GM21528 (cell line): ENCODE results near the gene EXOC3L1.

ENCODE experiments used
- ATAC-seq: cut with Tn5 transposase; IDR thresholded peaks from one replicate; pipeline ENCODE4 v1.9.1; 2021; ENCODE audit warnings: mild to moderate bottlenecking, moderate library complexity; ENCODE audit not compliant: unreplicated experiment, low FRiP score

EXOC3L1 gene

DNA sequence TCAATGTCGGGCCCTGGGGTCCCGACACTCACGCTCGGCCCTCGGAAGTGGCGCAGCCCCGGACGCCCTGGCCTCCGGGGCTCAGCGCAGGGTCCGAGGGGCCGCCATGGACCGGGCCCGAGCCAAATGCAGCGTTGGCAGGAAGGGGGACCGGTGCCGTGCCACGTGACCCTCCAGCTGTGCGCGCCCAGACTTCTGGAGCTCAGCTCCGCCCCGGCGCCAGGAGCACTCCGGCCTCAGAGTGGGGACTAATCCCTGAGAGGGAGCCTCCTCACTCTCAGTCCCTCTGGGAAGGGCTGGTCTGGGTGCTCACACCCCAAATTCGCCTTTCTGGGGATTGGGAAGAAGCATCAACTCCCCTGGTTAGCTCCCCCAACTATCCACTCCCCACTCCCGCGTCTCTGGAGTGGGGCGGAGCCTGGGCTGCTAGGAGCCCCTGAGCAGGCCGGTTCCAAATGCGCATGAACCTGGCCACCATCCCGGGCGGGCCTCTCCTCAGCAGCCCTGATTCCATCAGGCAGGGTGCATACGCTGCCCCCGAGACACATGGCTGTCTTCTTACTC, 39.0 kb downstream of the EXOC3L1 start, which contains the start of gene B3GNT9:
TSS of gene B3GNT9 (minus strand) at position 166 of the 564 bp plus-strand sequence. CDS start 513 bp downstream, outside the sequence.
- no peak for ATAC-seq

- ATAC-seq: no peak
Measured at GRCh38 chr16:67150047-67150832, 39.7 kb downstream of the EXOC3L1 start.

- ATAC-seq: no peak
Measured at GRCh38 chr16:67149276-67150046, 40.5 kb downstream of the EXOC3L1 start.

- ATAC-seq: no peak
Measured at GRCh38 chr16:67148656-67149275, 41.2 kb downstream of the EXOC3L1 start.

DNA sequence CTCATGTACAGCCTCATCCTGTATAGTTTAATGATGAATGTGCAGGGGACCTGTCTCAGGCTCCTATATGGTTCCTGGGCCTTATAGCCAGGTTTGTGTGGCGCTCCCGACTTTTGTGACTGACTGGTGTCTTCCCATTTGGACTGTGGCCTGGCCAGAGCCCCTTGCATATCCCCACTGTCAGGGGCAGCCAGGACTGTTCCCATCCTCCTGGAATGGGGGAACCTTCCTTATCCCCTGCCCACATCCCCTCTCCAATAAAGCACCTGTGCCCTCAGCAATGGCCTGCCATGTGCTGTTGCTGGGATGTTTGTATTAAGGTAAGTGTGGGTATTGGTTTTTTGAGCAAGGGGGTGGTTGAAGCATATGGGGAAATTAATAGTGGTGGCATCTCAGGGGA, 41.7 kb downstream of the EXOC3L1 start:
- ATAC-seq: no peak

DNA sequence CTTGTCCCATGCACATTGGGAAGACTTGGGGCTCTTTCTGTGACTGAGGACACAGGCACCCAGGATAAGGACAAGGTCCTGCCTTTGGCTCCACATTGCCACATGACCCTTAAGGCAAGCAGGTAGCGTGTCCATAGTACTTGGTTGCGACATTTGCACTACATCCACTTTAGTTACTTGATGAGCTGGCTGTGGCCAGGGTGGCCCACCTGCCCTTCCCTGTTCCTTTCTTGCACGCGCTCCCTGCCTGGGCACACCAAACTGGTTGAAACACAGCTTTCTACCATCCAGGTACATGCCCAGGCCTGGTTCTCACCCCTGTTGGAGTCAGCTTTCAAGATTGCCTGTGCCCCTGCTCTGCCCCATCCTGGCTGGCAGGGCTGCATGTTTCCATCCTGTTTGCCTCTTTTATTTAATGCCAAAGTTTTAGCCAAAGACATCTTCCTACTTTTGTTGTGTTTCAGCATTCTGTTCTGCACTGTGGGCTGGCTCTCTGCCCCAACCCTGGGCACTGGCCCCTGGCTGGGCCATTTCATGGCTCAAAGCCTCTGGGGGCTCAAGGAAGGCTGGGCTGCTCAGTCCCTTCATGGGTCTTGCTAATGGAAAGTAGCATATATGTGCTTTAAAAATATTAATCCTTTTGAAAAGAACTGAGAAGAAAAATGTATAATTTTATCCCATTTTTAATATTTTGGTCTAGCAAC, 42.3 kb downstream of the EXOC3L1 start:
- ATAC-seq: no peak

- ATAC-seq: no peak
Measured at GRCh38 chr16:67146523-67147357, 43.2 kb downstream of the EXOC3L1 start.

- no peak for ATAC-seq
Measured at GRCh38 chr16:67145746-67146145, 44.2 kb downstream of the EXOC3L1 start.

DNA sequence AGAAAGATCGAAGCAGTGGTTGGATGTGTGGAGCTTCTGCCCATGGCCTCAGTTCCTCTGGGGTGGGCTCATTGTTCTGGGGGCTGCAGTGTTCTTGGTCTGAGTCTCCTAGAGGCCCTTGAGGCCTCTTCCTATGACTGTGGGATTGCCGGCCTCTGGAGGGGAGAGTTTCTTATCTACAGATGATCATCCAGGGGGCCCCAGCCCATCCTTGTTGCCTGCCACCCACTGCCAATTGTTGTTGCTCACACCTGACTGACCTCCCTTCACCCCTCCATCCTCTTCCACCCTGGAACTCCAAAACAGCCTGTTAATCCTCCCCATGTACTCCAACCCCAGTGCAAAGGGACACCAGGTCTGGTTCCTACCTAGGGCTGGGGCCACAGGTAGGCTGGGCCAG, 45.0 kb downstream of the EXOC3L1 start:
- no peak for ATAC-seq

GRCh38 chr16:67142342-67142741, 47.6 kb downstream of the EXOC3L1 start:
- no peak for ATAC-seq

DNA sequence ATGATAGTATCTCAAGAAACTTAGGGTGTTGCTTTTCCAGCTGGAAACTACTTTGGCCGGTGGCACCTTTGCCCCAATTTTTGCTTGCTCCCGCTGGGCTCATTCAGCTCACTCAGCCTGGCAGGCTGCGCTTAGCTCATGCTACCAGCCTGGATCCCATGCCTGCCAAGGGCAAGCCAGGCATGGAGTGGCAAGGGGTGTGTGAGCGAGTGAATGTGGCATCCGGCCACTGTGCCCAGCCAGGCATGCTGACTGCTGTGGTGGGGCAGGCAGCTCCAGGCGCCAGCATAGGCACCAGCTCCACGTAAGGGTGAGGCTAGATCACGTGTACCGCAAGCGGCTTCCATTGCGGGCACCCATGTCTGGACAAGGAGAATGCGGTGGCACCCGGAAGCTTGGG, 48.5 kb downstream of the EXOC3L1 start:
- ATAC-seq: no peak

GRCh38 chr16:67137605-67138004, 52.3 kb downstream of the EXOC3L1 start:
- no peak for ATAC-seq
